ENCODE data around the gene C3orf85.

GRCh38 chr3:109177908-109178307, 41.4 kb downstream of the C3orf85 start:
- no peak for TF ChIP-seq GATA2 (IDR thresholded peaks at IDR 0.05; ENCODE audit: low read depth, low read length)
- no peak for TF ChIP-seq GATA3 (IDR thresholded peaks at IDR 0.05; ENCODE audit: low read depth, low read length)

All from SH-SY5Y (cell line).